ENCODE results near the gene DRG2. TPM values are rescaled to one million over a fixed set of nuclear protein-coding genes. Genes with fewer than 3 reads are reported as not detected.

The DRG2 gene
- total RNA-seq, 1 experiment from 2014 or later, result 42.0 TPM

- Histone ChIP-seq H3K9me3 (ENCODE audit: control insufficient read depth, insufficient read depth, low read depth, low read length) (no peaks in the 10 kb centered on the region), H3K4me1 (ENCODE audit: control insufficient read depth, insufficient read depth, low read length) (no peaks in the 10 kb centered on the region), H3K27me3 (ENCODE audit: control insufficient read depth, insufficient read depth, low read length) (no peaks in the 10 kb centered on the region), H3K36me3 (ENCODE audit: control insufficient read depth, insufficient read depth, low read length) (no peaks in the 10 kb centered on the region), H3K27ac (ENCODE audit: low read length) (no peak overlapping the region), H3K4me3 (ENCODE audit: low read depth in 2 of 2, low read length in 2 of 2) (no peak overlapping the region)
- ATAC-seq, result no peak
- TF ChIP-seq SIN3A (IDR thresholded peaks at IDR 0.05; ENCODE audit: borderline replicate concordance, insufficient read depth, low read depth, low read length), result no peak
- TF ChIP-seq TCF7L2 (IDR thresholded peaks at IDR 0.05; ENCODE audit: low read depth, low read length), result no peak
- no peak for TF ChIP-seq CTCF (IDR thresholded peaks at IDR 0.05)
- no peak for TF ChIP-seq POLR2AphosphoS5 (IDR thresholded peaks at IDR 0.05; ENCODE audit: low read depth, low read length)
- no peak for TF ChIP-seq REST (IDR thresholded peaks at IDR 0.05; ENCODE audit: insufficient read depth in 1 of 2, low read depth in 2 of 2, low read length in 1 of 2)
- POLR2A ChIA-PET, result no interaction called here
- in situ Hi-C loops (cut with HindIII; ENCODE audit: low pct_unique_long_range_greater_than_20kb, low sequenced_read_pairs) (no loop called here), intact Hi-C loops (cut with micrococcal nuclease; ENCODE audit: unreplicated experiment) (no loop called here)
- no TSS peak for BruUV-seq (replicated peaks)
- DNase-seq (ENCODE audit: low read depth, low spot score), result no peak
- CTCF ChIA-PET, result no interaction called here
Observed at GRCh38 chr17:18120461-18121017, 32.8 kb downstream of the DRG2 start.

- no peaks in the 10 kb centered on the region for H3K9me3 ChIP-seq (ENCODE audit: control insufficient read depth, insufficient read depth, low read depth, low read length)
- H3K27ac ChIP-seq (ENCODE audit: low read length), result no peak overlapping the region
- no peaks in the 10 kb centered on the region for H3K4me1 ChIP-seq (ENCODE audit: control insufficient read depth, insufficient read depth, low read length)
- TF ChIP-seq CTCF (IDR thresholded peaks at IDR 0.05) (no peak), REST (IDR thresholded peaks at IDR 0.05; ENCODE audit: insufficient read depth in 1 of 2, low read depth in 2 of 2, low read length in 1 of 2) (no peak), SIN3A (IDR thresholded peaks at IDR 0.05; ENCODE audit: borderline replicate concordance, insufficient read depth, low read depth, low read length) (no peak), POLR2AphosphoS5 (IDR thresholded peaks at IDR 0.05; ENCODE audit: low read depth, low read length) (no peak), TCF7L2 (IDR thresholded peaks at IDR 0.05; ENCODE audit: low read depth, low read length) (no peak)
- in situ Hi-C loops (cut with HindIII; ENCODE audit: low pct_unique_long_range_greater_than_20kb, low sequenced_read_pairs), result no loop called here
- no peak for ATAC-seq
- CTCF ChIA-PET, result no interaction called here
- BruUV-seq (replicated peaks), result no TSS peak
- intact Hi-C loops (cut with micrococcal nuclease; ENCODE audit: unreplicated experiment), result no loop called here
- no peaks in the 10 kb centered on the region for H3K27me3 ChIP-seq (ENCODE audit: control insufficient read depth, insufficient read depth, low read length)
- H3K36me3 ChIP-seq (ENCODE audit: control insufficient read depth, insufficient read depth, low read length), result no peaks in the 10 kb centered on the region
- DNase-seq (ENCODE audit: low read depth, low spot score), result no peak
- POLR2A ChIA-PET, result no interaction called here
- no peak overlapping the region for H3K4me3 ChIP-seq (ENCODE audit: low read depth in 2 of 2, low read length in 2 of 2)
Observed at GRCh38 chr17:18121144-18121910, 33.6 kb downstream of the DRG2 start.

Data from Panc1 (cell line).